A549 (cell line): ENCODE data around the gene FGD5.

Source experiments
- SREBF2 ChIP-seq: fragments of 450-650 bp; IDR thresholded peaks from 2 replicates; pipeline ENCODE4 v1.6.1; 2014; ENCODE audit warnings: mild to moderate bottlenecking, moderate library complexity
- TF ChIP-seq, protein P1 (sequence below): fragments of >200 bp; sonication (Bioruptor Twin); formaldehyde crosslinking; IDR thresholded peaks from 3 replicates; pipeline ENCODE4 v1.5.1; 2016

GRCh38 chr3:14976317-14976716 is 157.6 kb downstream of the FGD5 start:
- TF ChIP-seq SREBF2, result no peak
- TF ChIP-seq, protein P1, sequence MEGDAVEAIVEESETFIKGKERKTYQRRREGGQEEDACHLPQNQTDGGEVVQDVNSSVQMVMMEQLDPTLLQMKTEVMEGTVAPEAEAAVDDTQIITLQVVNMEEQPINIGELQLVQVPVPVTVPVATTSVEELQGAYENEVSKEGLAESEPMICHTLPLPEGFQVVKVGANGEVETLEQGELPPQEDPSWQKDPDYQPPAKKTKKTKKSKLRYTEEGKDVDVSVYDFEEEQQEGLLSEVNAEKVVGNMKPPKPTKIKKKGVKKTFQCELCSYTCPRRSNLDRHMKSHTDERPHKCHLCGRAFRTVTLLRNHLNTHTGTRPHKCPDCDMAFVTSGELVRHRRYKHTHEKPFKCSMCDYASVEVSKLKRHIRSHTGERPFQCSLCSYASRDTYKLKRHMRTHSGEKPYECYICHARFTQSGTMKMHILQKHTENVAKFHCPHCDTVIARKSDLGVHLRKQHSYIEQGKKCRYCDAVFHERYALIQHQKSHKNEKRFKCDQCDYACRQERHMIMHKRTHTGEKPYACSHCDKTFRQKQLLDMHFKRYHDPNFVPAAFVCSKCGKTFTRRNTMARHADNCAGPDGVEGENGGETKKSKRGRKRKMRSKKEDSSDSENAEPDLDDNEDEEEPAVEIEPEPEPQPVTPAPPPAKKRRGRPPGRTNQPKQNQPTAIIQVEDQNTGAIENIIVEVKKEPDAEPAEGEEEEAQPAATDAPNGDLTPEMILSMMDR, result no peak
